ENCODE results near the gene PIK3C2G. TPM values are rescaled to one million over a fixed set of nuclear protein-coding genes. Genes with fewer than 3 reads are reported as not detected.

The PIK3C2G gene
- total RNA-seq, 1 donor from 2014 or later, result 4.6 TPM

GRCh38 chr12:18629445-18629844 lies 368.1 kb downstream of the PIK3C2G start:
- Mint-ChIP-seq H3K27me3 (no peaks in the 10 kb centered on the region), H3K27ac (no peak overlapping the region), H3K4me1 (ENCODE audit: unreplicated experiment) (no peaks in the 10 kb centered on the region), H3K36me3 (no peaks in the 10 kb centered on the region), H3K9me3 (peaks cover 6% of the 10 kb centered on the region), H3K4me3 (no peak overlapping the region)
- TF ChIP-seq, protein P1, sequence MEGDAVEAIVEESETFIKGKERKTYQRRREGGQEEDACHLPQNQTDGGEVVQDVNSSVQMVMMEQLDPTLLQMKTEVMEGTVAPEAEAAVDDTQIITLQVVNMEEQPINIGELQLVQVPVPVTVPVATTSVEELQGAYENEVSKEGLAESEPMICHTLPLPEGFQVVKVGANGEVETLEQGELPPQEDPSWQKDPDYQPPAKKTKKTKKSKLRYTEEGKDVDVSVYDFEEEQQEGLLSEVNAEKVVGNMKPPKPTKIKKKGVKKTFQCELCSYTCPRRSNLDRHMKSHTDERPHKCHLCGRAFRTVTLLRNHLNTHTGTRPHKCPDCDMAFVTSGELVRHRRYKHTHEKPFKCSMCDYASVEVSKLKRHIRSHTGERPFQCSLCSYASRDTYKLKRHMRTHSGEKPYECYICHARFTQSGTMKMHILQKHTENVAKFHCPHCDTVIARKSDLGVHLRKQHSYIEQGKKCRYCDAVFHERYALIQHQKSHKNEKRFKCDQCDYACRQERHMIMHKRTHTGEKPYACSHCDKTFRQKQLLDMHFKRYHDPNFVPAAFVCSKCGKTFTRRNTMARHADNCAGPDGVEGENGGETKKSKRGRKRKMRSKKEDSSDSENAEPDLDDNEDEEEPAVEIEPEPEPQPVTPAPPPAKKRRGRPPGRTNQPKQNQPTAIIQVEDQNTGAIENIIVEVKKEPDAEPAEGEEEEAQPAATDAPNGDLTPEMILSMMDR (conservative IDR thresholded peaks at IDR 0.05), result no peak
- no peak for DNase-seq (ENCODE audit: extremely low spot score, unreplicated experiment)

GRCh38 chr12:18629916-18630315 lies 368.6 kb downstream of the PIK3C2G start:
- Mint-ChIP-seq H3K27me3 (no peaks in the 10 kb centered on the region), H3K27ac (no peak overlapping the region)

DNA sequence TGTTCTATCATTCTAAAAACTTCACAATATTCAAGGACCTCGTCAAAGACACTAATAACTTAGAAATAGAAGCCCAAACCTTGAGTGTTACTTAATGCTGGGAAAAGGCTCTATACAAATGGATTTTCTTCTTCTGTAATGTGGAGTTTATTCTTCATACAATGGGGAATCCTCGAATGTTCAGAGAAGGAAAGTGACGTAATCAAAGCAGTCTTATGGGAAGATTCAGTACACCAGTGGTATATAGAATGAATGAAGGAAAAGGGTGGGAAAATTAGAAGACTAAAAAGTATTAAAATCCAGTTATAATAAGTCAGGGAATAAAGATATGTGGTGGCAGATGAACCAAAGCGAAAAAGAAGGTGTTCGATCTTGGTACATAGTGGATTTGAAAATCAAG lies 370.0 kb downstream of the PIK3C2G start:
- DNase-seq (ENCODE audit: extremely low spot score, unreplicated experiment), result no peak
- TF ChIP-seq, protein P1 (conservative IDR thresholded peaks at IDR 0.05), result no peak
- H3K4me3 Mint-ChIP-seq, result no peak overlapping the region
- peaks cover 6% of the 10 kb centered on the region for H3K9me3 Mint-ChIP-seq
- no peak overlapping the region for H3K27ac Mint-ChIP-seq
- peaks cover 3% of the 10 kb centered on the region for H3K36me3 Mint-ChIP-seq
- no peaks in the 10 kb centered on the region for H3K4me1 Mint-ChIP-seq (ENCODE audit: unreplicated experiment)
- no peaks in the 10 kb centered on the region for H3K27me3 Mint-ChIP-seq

More at GRCh38 chr12:18629916-18630315, 368.6 kb downstream of the PIK3C2G start:
- TF ChIP-seq, protein P1 (conservative IDR thresholded peaks at IDR 0.05), result no peak
- Mint-ChIP-seq H3K4me3 (no peak overlapping the region), H3K9me3 (peaks cover 6% of the 10 kb centered on the region), H3K36me3 (peaks cover 3% of the 10 kb centered on the region), H3K4me1 (ENCODE audit: unreplicated experiment) (no peaks in the 10 kb centered on the region)
- DNase-seq (ENCODE audit: extremely low spot score, unreplicated experiment), result no peak

DNA sequence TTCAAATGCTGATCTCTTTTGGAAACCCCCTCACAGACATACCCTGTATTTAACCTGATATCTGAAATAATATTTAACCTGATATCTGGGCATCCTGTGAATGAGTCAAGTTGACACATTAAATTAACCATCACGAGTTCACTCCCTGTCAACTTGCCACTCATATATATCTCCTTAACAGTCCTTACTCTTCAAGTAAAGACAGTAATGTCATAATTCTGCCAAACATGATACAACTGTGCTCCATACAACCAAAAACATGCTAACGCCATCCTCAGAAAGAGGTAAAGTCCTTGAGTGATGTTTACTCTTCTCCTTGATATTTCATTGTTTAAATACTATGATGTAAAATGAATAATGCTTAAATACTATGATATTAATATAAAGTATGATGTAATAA lies 371.5 kb downstream of the PIK3C2G start:
- Mint-ChIP-seq H3K27me3 (no peaks in the 10 kb centered on the region), H3K36me3 (peaks cover 7% of the 10 kb centered on the region), H3K27ac (no peak overlapping the region), H3K4me1 (ENCODE audit: unreplicated experiment) (no peaks in the 10 kb centered on the region), H3K4me3 (no peak overlapping the region), H3K9me3 (no peaks in the 10 kb centered on the region)
- no peak for DNase-seq (ENCODE audit: extremely low spot score, unreplicated experiment)
- TF ChIP-seq, protein P1 (conservative IDR thresholded peaks at IDR 0.05), result no peak

DNA sequence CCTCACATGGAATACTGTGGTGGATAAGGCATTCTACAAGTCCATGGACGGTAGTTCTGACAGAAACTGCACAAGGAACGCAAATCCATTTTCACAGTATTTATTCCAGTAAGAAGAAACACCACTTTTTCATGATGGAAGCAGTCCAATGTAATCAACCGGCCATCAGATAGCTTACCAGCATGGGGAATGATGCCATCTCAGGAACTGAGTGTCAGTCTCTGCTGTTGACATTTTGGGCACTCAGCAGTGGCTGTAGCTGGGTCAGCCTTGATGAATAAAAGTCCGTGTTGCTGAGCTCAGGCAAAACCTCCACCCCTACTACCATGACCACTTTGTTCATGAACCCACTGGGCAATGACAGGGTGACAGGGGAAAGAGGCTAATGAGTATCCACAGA lies 373.1 kb downstream of the PIK3C2G start:
- Mint-ChIP-seq H3K9me3 (no peaks in the 10 kb centered on the region), H3K4me3 (no peak overlapping the region), H3K36me3 (peaks cover 9% of the 10 kb centered on the region), H3K27me3 (no peaks in the 10 kb centered on the region), H3K27ac (no peak overlapping the region), H3K4me1 (ENCODE audit: unreplicated experiment) (no peaks in the 10 kb centered on the region)
- TF ChIP-seq, protein P1 (conservative IDR thresholded peaks at IDR 0.05), result no peak
- DNase-seq (ENCODE audit: extremely low spot score, unreplicated experiment), result no peak
